Measurements from ENCODE around the gene CASS4. TPM values are rescaled to one million over a fixed set of nuclear protein-coding genes. Genes with fewer than 3 reads are reported as not detected.

CASS4 gene
- total and polyA plus RNA-seq, 4 donors, result 0.26 to 1.6 (median 1.1) TPM

GRCh38 chr20:56453352-56453751 lies 41.3 kb downstream of the CASS4 start:
- DNase-seq (ENCODE audit: low spot score), result no peak
- H3K36me3 ChIP-seq (ENCODE audit: control insufficient read depth in 4 of 4, insufficient read depth in 3 of 4, low read depth in 1 of 4, low read length in 3 of 4), result peaks cover 0 to 9% (median 0%) of the 10 kb centered on the region in 4 donors
- H3K9me3 ChIP-seq (ENCODE audit: control insufficient read depth in 4 of 4, low read length in 3 of 4), result no peaks in the 10 kb centered on the region
- H3K9ac ChIP-seq (ENCODE audit: low read depth in 1 of 2, low read length in 2 of 2), result no peak overlapping the region
- no peak overlapping the region for H3K27ac ChIP-seq (ENCODE audit: low read depth in 1 of 2, low read length in 2 of 2)
- TF ChIP-seq RXRA (IDR thresholded peaks at IDR 0.05) (no peak), REST (IDR thresholded peaks at IDR 0.05) (no peak), ZBTB33 (IDR thresholded peaks at IDR 0.05) (no peak), NR2F2 (IDR thresholded peaks at IDR 0.05) (no peak), SP1 (IDR thresholded peaks at IDR 0.05) (no peak), HNF4A (conservative IDR thresholded peaks at IDR 0.05) (no peak), EGR1 (IDR thresholded peaks at IDR 0.05; ENCODE audit: low read depth in 2 of 2) (no peak), CTCF (IDR thresholded peaks at IDR 0.05; ENCODE audit: low read depth, low read length, missing input control) (no peak), FOXA2 (IDR thresholded peaks at IDR 0.05) (no peak), JUND (IDR thresholded peaks at IDR 0.05) (no peak), YY1 (IDR thresholded peaks at IDR 0.05) (no peak), MAX (IDR thresholded peaks at IDR 0.05) (no peak), GABPA (IDR thresholded peaks at IDR 0.05 in 1 of 2, conservative IDR thresholded peaks at IDR 0.05 in 1 of 2) (no peak), RAD21 (IDR thresholded peaks at IDR 0.05) (no peak), FOXA1 (IDR thresholded peaks at IDR 0.05) (no peak), ATF3 (IDR thresholded peaks at IDR 0.05) (no peak), HNF4G (IDR thresholded peaks at IDR 0.05) (no peak), TAF1 (conservative IDR thresholded peaks at IDR 0.05) (no peak)
- 88% methylated on average over 5 of the region's 5 CpGs for WGBS
- H3K4me1 ChIP-seq (ENCODE audit: control insufficient read depth in 4 of 4, insufficient read depth in 4 of 4, low read length in 3 of 4), result no peaks in the 10 kb centered on the region
- H3K4me3 ChIP-seq (ENCODE audit: low read depth in 1 of 3, low read length in 3 of 3), result no peak overlapping the region
- no peaks in the 10 kb centered on the region for H3K27me3 ChIP-seq (ENCODE audit: control insufficient read depth in 4 of 4, insufficient read depth in 4 of 4, low read length in 3 of 4)
